ENCODE data around the gene GBGT1. TPM values are rescaled to one million over a fixed set of nuclear protein-coding genes. Genes with fewer than 3 reads are reported as not detected.

GBGT1 gene
- total RNA-seq (2022; extraction: Qiagen RNA extraction): 1.4 to 2.6 TPM (median 2.0 TPM) in 5 replicates

GRCh38 chr9:133163504-133164172 lies at the start of gene GBGT1:
Gene GBGT1, minus strand, starts transcription at chr9:133163914. Its CDS starts 1,502 bp downstream, at chr9:133162412.

GRCh38 chr9:133208880-133209300 lies 45.2 kb upstream of the GBGT1 start, which contains the start of gene OBP2B:
Gene OBP2B, minus strand, starts transcription at chr9:133209250. Its CDS starts 51 bp downstream, at chr9:133209199.

GRCh38 chr9:133121198-133121914 lies 42.4 kb downstream of the GBGT1 start, which contains the start of gene RALGDS:
Gene RALGDS, minus strand, starts transcription at chr9:133121240. Its CDS starts 86 bp downstream, at chr9:133121154.

Other genes with a start within 250 kb of the GBGT1 start
- 14.0 to 17.6 TPM (median 14.6 TPM) in 5 replicates for gene TSC1, start 219.3 kb downstream of the GBGT1 start, total RNA-seq (2022; extraction: Qiagen RNA extraction)
- gene GFI1B, start 185.2 kb downstream of the GBGT1 start, total RNA-seq (2022; extraction: Qiagen RNA extraction): 0.07 to 0.11 TPM (median 0.10 TPM) in 4 of 5 replicates, not detected in the other
- 60.0 to 68.5 TPM (median 66.0 TPM) in 5 replicates for gene GTF3C5, start 132.9 kb downstream of the GBGT1 start, total RNA-seq (2022; extraction: Qiagen RNA extraction)
- 0.39 to 0.93 TPM (median 0.71 TPM) in 5 replicates for gene CEL, start 101.9 kb downstream of the GBGT1 start, total RNA-seq (2022; extraction: Qiagen RNA extraction)
- 23.5 to 31.1 TPM (median 29.2 TPM) in 5 replicates for gene RALGDS, start 42.7 kb downstream of the GBGT1 start, total RNA-seq (2022; extraction: Qiagen RNA extraction)
- not detected in 5 replicates for gene OBP2B, start 45.3 kb upstream of the GBGT1 start, total RNA-seq (2022; extraction: Qiagen RNA extraction)
- not detected in 5 replicates for gene ABO, start 111.3 kb upstream of the GBGT1 start, total RNA-seq (2022; extraction: Qiagen RNA extraction)
- gene SURF6, start 172.3 kb upstream of the GBGT1 start, total RNA-seq (2022; extraction: Qiagen RNA extraction): 22.3 to 28.8 TPM (median 25.0 TPM) in 5 replicates
- 23.5 to 32.2 TPM (median 30.0 TPM) in 5 replicates for gene MED22, start 184.2 kb upstream of the GBGT1 start, total RNA-seq (2022; extraction: Qiagen RNA extraction)
- 3,317 to 3,500 TPM (median 3,431 TPM) in 5 replicates for gene RPL7A, start 184.3 kb upstream of the GBGT1 start, total RNA-seq (2022; extraction: Qiagen RNA extraction)
- gene SURF1, start 192.6 kb upstream of the GBGT1 start, total RNA-seq (2022; extraction: Qiagen RNA extraction): 36.2 to 49.2 TPM (median 42.8 TPM) in 5 replicates
- gene SURF2, start 192.6 kb upstream of the GBGT1 start, total RNA-seq (2022; extraction: Qiagen RNA extraction): 37.8 to 53.4 TPM (median 45.4 TPM) in 5 replicates
- 187 to 197 TPM (median 194 TPM) in 5 replicates for gene SURF4, start 212.1 kb upstream of the GBGT1 start, total RNA-seq (2022; extraction: Qiagen RNA extraction)
- gene STKLD1, start 212.5 kb upstream of the GBGT1 start, total RNA-seq (2022; extraction: Qiagen RNA extraction): 0.50 to 0.92 TPM (median 0.64 TPM) in 5 replicates